HL-60 (cell line): ENCODE measurements around the gene SCYL3.

ENCODE experiments used
- CTCF ChIP-seq: IDR thresholded peaks from one replicate; pipeline ENCODE4 v1.5.1; 2011; ENCODE audit warnings: low read length, control low read depth, inconsistent platforms; ENCODE audit not compliant: insufficient read depth
- GABPA ChIP-seq: IDR thresholded peaks from 2 replicates; pipeline ENCODE4 v1.6.1; 2012; ENCODE audit warnings: low read depth
- REST ChIP-seq: IDR thresholded peaks from 2 replicates; pipeline ENCODE4 v1.6.1; 2012; ENCODE audit warnings: low read depth; ENCODE audit not compliant: insufficient replicate concordance
- SPI1 ChIP-seq: IDR thresholded peaks from 2 replicates; pipeline ENCODE4 v1.6.1; 2012; ENCODE audit warnings: low read depth, mild to moderate bottlenecking, borderline replicate concordance

- TF ChIP-seq CTCF, result no peak
- no peak for TF ChIP-seq REST
- no peak for TF ChIP-seq SPI1
- no peak for TF ChIP-seq GABPA
Observed at GRCh38 chr1:169892927-169893644, 610 bp downstream of the SCYL3 start.
